BLaER1 treated with 17β-estradiol and CSF1 and Interleukin-3, amounts not matched to agents 10 nM and 100 nM (cell line): ENCODE data around the gene SDR9C7.

ENCODE experiments used
- H3K27ac ChIP-seq, 11 experiments: shearing (Covaris generic); formaldehyde crosslinking; 2 replicates each; pipeline ENCODE4 v1.8.1; 2022
- H3K27me3 ChIP-seq, 11 experiments: shearing (Covaris generic); formaldehyde crosslinking; 2 replicates each; pipeline ENCODE4 v1.8.1; 2022
- H3K36me3 ChIP-seq, 11 experiments: shearing (Covaris generic); formaldehyde crosslinking; 2 replicates each; pipeline ENCODE4 v1.8.1; 2022
- H3K4me1 ChIP-seq, 10 experiments: shearing (Covaris generic); formaldehyde crosslinking; 2 replicates each; pipeline ENCODE4 v1.8.1; 2022
- H3K4me2 ChIP-seq, 11 experiments: shearing (Covaris generic); formaldehyde crosslinking; 2 replicates each; pipeline ENCODE4 v1.8.1; 2022
- H3K4me3 ChIP-seq, 10 experiments: shearing (Covaris generic); formaldehyde crosslinking; 2 replicates each; pipeline ENCODE4 v1.8.1; 2022
- H3K9ac ChIP-seq, 11 experiments: shearing (Covaris generic); formaldehyde crosslinking; 2 replicates each; pipeline ENCODE4 v1.8.1; 2022
- H3K9me3 ChIP-seq, 11 experiments: shearing (Covaris generic); formaldehyde crosslinking; replicated peaks in 1 of 11; 2 replicates each; pipeline ENCODE4 v1.8.1; 2022
- H4K20me1 ChIP-seq, 11 experiments: shearing (Covaris generic); formaldehyde crosslinking; 2 replicates each; pipeline ENCODE4 v1.8.1; 2022
- Cebpa-rat ChIP-seq, 11 experiments: shearing (Covaris generic); IDR thresholded peaks; 2 replicates each; pipeline ENCODE4 v1.8.1; 2022

Gene SDR9C7

GRCh38 chr12:56873382-56873781 is 60.8 kb downstream of the SDR9C7 start:
- H3K27me3 ChIP-seq, result no peaks in the 10 kb centered on the region
- no peaks in the 10 kb centered on the region for H4K20me1 ChIP-seq
- TF ChIP-seq Cebpa-rat (IDR thresholded peaks at IDR 0.05), result no peak
- peaks cover 23 to 58% (median 41%) of the 10 kb centered on the region in 11 experiments for H3K9me3 ChIP-seq
- no peak overlapping the region for H3K27ac ChIP-seq
- H3K9ac ChIP-seq, result no peak overlapping the region
- no peak overlapping the region for H3K4me3 ChIP-seq
- H3K4me2 ChIP-seq, result no peak overlapping the region
- H3K36me3 ChIP-seq, result no peaks in the 10 kb centered on the region
- H3K4me1 ChIP-seq, result peaks cover 0 to 12% (median 0%) of the 10 kb centered on the region in 10 experiments; a peak in 2 of 20 replicates
